HL-60 (cell line): ENCODE measurements around the gene STAM.

Experiments
- DNase-seq, 2 experiments: peaks; one replicate each; pipeline ENCODE4 v3.0.0-alpha.2; 2010 to 2020; ENCODE audit warnings: low read depth in 1 of 2, low spot score in 1 of 2
- H3K27ac ChIP-seq: fragments of 250-450 bp; sonication (Bioruptor Pico); replicated peaks from 2 replicates; pipeline ENCODE4 v1.5.1; 2020; ENCODE audit warnings: mild to moderate bottlenecking, moderate library complexity
- H3K27me3 ChIP-seq: fragments of 250-450 bp; sonication (Bioruptor Pico); 2 replicates; pipeline ENCODE4 v1.5.1; 2021; ENCODE audit warnings: mild to moderate bottlenecking, moderate library complexity; ENCODE audit not compliant: insufficient read depth, poor library complexity, severe bottlenecking
- H3K4me3 ChIP-seq: replicated peaks from 2 replicates; pipeline ENCODE4 v1.5.1; 2011; ENCODE audit warnings: mild to moderate bottlenecking, control low read depth, low read length; ENCODE audit not compliant: insufficient read depth
- CTCF ChIP-seq: IDR thresholded peaks from one replicate; pipeline ENCODE4 v1.5.1; 2011; ENCODE audit warnings: low read length, control low read depth, inconsistent platforms; ENCODE audit not compliant: insufficient read depth
- GABPA ChIP-seq: IDR thresholded peaks from 2 replicates; pipeline ENCODE4 v1.6.1; 2012; ENCODE audit warnings: low read depth
- POLR2AphosphoS5 ChIP-seq: IDR thresholded peaks from 2 replicates; pipeline ENCODE4 v1.6.1; 2012; ENCODE audit warnings: low read depth
- SPI1 ChIP-seq: IDR thresholded peaks from 2 replicates; pipeline ENCODE4 v1.6.1; 2012; ENCODE audit warnings: low read depth, mild to moderate bottlenecking, borderline replicate concordance
- TF ChIP-seq, protein P1 (sequence below): IDR thresholded peaks from 2 replicates; pipeline ENCODE4 v1.6.1; 2012; ENCODE audit warnings: low read depth; ENCODE audit not compliant: insufficient replicate concordance

Gene STAM

GRCh38 chr10:17736223-17736622 is 92.3 kb downstream of the STAM start:
- H3K27ac ChIP-seq: no peak overlapping the region
- H3K4me3 ChIP-seq: no peak overlapping the region
- TF ChIP-seq, protein P1, sequence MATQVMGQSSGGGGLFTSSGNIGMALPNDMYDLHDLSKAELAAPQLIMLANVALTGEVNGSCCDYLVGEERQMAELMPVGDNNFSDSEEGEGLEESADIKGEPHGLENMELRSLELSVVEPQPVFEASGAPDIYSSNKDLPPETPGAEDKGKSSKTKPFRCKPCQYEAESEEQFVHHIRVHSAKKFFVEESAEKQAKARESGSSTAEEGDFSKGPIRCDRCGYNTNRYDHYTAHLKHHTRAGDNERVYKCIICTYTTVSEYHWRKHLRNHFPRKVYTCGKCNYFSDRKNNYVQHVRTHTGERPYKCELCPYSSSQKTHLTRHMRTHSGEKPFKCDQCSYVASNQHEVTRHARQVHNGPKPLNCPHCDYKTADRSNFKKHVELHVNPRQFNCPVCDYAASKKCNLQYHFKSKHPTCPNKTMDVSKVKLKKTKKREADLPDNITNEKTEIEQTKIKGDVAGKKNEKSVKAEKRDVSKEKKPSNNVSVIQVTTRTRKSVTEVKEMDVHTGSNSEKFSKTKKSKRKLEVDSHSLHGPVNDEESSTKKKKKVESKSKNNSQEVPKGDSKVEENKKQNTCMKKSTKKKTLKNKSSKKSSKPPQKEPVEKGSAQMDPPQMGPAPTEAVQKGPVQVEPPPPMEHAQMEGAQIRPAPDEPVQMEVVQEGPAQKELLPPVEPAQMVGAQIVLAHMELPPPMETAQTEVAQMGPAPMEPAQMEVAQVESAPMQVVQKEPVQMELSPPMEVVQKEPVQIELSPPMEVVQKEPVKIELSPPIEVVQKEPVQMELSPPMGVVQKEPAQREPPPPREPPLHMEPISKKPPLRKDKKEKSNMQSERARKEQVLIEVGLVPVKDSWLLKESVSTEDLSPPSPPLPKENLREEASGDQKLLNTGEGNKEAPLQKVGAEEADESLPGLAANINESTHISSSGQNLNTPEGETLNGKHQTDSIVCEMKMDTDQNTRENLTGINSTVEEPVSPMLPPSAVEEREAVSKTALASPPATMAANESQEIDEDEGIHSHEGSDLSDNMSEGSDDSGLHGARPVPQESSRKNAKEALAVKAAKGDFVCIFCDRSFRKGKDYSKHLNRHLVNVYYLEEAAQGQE: no peak
- no peak for DNase-seq
- no peaks in the 10 kb centered on the region for H3K27me3 ChIP-seq

GRCh38 chr10:17737027-17737965 is 93.3 kb downstream of the STAM start:
- Histone ChIP-seq H3K27me3 (no peaks in the 10 kb centered on the region), H3K4me3 (no peak overlapping the region), H3K27ac (no peak overlapping the region)
- TF ChIP-seq, protein P1: no peak
- TF ChIP-seq SPI1 (no peak), POLR2AphosphoS5 (no peak), GABPA (no peak), CTCF (no peak)
- no peak for DNase-seq

DNA sequence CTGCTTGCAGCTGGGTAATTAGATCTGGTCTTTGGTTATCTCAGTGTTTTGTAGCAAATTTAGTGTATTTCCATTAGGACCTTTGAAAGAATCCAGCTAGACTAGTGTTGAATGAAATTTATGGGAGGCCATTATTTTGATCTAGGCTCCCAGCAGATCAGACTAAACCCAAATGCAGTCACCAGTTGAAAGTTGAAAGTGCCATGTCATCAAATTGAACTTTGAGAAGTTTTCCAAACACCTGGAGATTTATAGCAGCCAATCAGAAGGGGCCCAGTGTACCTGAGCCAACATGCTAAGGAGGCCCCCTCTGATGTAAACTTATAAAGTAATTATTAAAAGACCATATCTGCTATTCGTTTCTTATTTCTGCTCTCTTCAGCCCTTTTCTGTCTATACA is 96.7 kb downstream of the STAM start:
- TF ChIP-seq SPI1 (no peak), CTCF (no peak), POLR2AphosphoS5 (no peak), GABPA (no peak)
- TF ChIP-seq, protein P1: no peak
- Histone ChIP-seq H3K27ac (no peak overlapping the region), H3K4me3 (no peak overlapping the region), H3K27me3 (no peaks in the 10 kb centered on the region)
- DNase-seq: no peak
